ENCODE data around the gene PSME1. TPM values are rescaled to one million over a fixed set of nuclear protein-coding genes. Genes with fewer than 3 reads are reported as not detected.
A peak's percentile ranks its signal among the peaks of the same experiment; 100 is the strongest.

The PSME1 gene
- total and polyA plus RNA-seq, 2 of the 13 experiments (the other 11 are each of a cell fraction or from before 2014, with no cell fraction given) = 159 to 608 TPM

DNA sequence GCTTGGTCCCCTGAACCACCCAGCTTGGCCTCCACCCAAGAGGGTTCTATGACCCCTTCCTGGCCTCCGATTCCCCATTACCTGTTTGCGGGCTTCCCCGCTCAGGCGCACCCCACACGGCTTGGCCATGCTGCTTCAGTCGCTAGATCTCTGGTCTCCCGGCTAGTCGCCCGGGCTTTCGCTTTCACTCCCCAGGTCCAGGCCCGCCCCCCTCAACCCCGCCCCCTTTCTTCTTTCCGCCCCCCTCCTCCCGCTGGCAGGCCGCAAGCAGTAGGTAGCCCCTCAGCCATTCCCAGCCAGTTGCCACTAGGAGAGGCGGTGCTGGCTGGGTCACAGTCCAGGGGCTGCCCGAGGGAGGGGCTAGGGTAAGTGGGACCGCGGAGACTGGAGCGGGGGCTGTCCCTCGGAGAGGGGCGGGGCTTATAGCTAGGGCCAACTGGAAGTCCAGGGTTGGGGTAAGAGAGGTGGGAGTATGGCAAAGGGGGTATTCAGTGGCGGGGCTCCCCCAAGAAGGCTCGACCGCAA is 10.5 kb downstream of the PSME1 start, which contains the start of gene PSME2 (continued):
- TF ChIP-seq, protein P1, sequence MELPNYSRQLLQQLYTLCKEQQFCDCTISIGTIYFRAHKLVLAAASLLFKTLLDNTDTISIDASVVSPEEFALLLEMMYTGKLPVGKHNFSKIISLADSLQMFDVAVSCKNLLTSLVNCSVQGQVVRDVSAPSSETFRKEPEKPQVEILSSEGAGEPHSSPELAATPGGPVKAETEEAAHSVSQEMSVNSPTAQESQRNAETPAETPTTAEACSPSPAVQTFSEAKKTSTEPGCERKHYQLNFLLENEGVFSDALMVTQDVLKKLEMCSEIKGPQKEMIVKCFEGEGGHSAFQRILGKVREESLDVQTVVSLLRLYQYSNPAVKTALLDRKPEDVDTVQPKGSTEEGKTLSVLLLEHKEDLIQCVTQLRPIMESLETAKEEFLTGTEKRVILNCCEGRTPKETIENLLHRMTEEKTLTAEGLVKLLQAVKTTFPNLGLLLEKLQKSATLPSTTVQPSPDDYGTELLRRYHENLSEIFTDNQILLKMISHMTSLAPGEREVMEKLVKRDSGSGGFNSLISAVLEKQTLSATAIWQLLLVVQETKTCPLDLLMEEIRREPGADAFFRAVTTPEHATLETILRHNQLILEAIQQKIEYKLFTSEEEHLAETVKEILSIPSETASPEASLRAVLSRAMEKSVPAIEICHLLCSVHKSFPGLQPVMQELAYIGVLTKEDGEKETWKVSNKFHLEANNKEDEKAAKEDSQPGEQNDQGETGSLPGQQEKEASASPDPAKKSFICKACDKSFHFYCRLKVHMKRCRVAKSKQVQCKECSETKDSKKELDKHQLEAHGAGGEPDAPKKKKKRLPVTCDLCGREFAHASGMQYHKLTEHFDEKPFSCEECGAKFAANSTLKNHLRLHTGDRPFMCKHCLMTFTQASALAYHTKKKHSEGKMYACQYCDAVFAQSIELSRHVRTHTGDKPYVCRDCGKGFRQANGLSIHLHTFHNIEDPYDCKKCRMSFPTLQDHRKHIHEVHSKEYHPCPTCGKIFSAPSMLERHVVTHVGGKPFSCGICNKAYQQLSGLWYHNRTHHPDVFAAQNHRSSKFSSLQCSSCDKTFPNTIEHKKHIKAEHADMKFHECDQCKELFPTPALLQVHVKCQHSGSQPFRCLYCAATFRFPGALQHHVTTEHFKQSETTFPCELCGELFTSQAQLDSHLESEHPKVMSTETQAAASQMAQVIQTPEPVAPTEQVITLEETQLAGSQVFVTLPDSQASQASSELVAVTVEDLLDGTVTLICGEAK (IDR thresholded peaks at IDR 0.05) = no peak
- TF ChIP-seq, protein P1 (CRISPR knock-in tag; IDR thresholded peaks at IDR 0.05) = no peak
- TF ChIP-seq HOXD1 (CRISPR knock-in tag; IDR thresholded peaks at IDR 0.05) (no peak; the same call in none of the 2 replicates), MTA1 (CRISPR knock-in tag; IDR thresholded peaks at IDR 0.05; ENCODE audit: borderline replicate concordance) (peak; percentile 86; the same call in 1 of the 2 replicates), ZNF343 (CRISPR knock-in tag; IDR thresholded peaks at IDR 0.05) (no peak), PAX8 (CRISPR knock-in tag; IDR thresholded peaks at IDR 0.05; ENCODE audit: borderline replicate concordance) (no peak; the same call in 1 of the 2 replicates), HMG20B (CRISPR knock-in tag; conservative IDR thresholded peaks at IDR 0.05) (no peak; the same call in 1 of the 2 replicates), ARNTL (CRISPR knock-in tag; IDR thresholded peaks at IDR 0.05) (no peak; the same call in 1 of the 2 replicates), PRDM10 (CRISPR knock-in tag; IDR thresholded peaks at IDR 0.05; ENCODE audit: low read depth) (no peak; the same call in 1 of the 2 replicates), DMAP1 (CRISPR knock-in tag; IDR thresholded peaks at IDR 0.05) (no peak), KDM3A (CRISPR knock-in tag; IDR thresholded peaks at IDR 0.05; ENCODE audit: low read depth) (peak; percentile 25; the same call in 1 of the 2 replicates), PAF1 (CRISPR knock-in tag; IDR thresholded peaks at IDR 0.05) (no peak), ZNF780A (CRISPR knock-in tag; IDR thresholded peaks at IDR 0.05) (no peak), BORCS8-MEF2B (CRISPR knock-in tag; IDR thresholded peaks at IDR 0.05) (no peak; the same call in none of the 2 replicates), ESRRA (CRISPR knock-in tag; IDR thresholded peaks at IDR 0.05; ENCODE audit: low read depth) (peak; percentile 66)
- TF ChIP-seq, protein P2, sequence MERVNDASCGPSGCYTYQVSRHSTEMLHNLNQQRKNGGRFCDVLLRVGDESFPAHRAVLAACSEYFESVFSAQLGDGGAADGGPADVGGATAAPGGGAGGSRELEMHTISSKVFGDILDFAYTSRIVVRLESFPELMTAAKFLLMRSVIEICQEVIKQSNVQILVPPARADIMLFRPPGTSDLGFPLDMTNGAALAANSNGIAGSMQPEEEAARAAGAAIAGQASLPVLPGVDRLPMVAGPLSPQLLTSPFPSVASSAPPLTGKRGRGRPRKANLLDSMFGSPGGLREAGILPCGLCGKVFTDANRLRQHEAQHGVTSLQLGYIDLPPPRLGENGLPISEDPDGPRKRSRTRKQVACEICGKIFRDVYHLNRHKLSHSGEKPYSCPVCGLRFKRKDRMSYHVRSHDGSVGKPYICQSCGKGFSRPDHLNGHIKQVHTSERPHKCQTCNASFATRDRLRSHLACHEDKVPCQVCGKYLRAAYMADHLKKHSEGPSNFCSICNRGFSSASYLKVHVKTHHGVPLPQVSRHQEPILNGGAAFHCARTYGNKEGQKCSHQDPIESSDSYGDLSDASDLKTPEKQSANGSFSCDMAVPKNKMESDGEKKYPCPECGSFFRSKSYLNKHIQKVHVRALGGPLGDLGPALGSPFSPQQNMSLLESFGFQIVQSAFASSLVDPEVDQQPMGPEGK (CRISPR knock-in tag; IDR thresholded peaks at IDR 0.05) = peak; percentile 99

Measured in HepG2 (cell line).